Left kidney (tissue), 8 donors: ENCODE measurements around the gene LOXL4. TPM values are rescaled to one million over a fixed set of nuclear protein-coding genes. Genes with fewer than 3 reads are reported as not detected.

ENCODE experiments used
- DNase-seq: peaks from one replicate; pipeline ENCODE4 v3.0.0-alpha.2; 2013
- long read RNA-seq, 8 donors: transcript quantifications; one replicate each; lab custom pipeline, GENCODE V29; 2026
- polyA plus RNA-seq: library from polyadenylated mRNA; unstranded; fragments of 120-200 nt; gene quantifications from one replicate; pipeline ENCODE4 v1.2.1, GENCODE V29; 2013; ENCODE audit not compliant: insufficient read length

Gene LOXL4
- polyA plus RNA-seq: 3.7 TPM
- long read RNA-seq, donor 1, partial matches to known transcripts: 0 of 1 reads
- long read RNA-seq, donor 1, other reads (novel, unspliced or antisense): 0 of 1 reads
- long read RNA-seq, donor 2: 0 reads
- long read RNA-seq, donor 3: 0 reads
- long read RNA-seq, donor 4: 0 reads
- long read RNA-seq, donor 5: 0 reads
- long read RNA-seq, donor 6: 0 reads
- long read RNA-seq, donor 7: 0 reads
- long read RNA-seq, donor 8: 0 reads

GRCh38 chr10:98267894-98268693 lies at the start of gene LOXL4:
Gene LOXL4 (minus strand): TSS chr10:98268194. CDS start chr10:98263019, 5,175 bp downstream.
- no peak for DNase-seq

- no peak for DNase-seq
Measured at GRCh38 chr10:98316661-98317060, 48.7 kb upstream of the LOXL4 start.

DNA sequence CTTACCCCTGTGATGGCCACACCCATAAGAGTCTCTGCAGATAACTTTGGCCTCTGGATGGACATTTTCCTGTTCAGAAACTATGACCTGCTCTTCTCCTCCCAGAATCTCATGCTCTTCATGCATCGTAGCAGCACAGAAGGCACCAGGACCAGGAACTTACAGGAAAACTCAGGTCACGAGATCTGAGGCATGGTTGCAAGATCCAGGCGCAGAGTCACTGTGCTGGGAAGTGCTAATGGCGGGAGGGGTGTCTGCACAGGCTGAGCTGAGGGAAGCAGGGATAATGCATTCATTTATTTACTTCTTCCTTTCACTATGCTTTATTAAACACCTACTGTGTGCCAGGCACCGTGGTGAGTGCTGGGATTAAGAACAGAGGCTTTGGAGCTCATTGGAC lies 48.2 kb upstream of the LOXL4 start:
- DNase-seq: no peak

- DNase-seq: no peak
Measured at GRCh38 chr10:98314532-98315284, 46.7 kb upstream of the LOXL4 start.

DNA sequence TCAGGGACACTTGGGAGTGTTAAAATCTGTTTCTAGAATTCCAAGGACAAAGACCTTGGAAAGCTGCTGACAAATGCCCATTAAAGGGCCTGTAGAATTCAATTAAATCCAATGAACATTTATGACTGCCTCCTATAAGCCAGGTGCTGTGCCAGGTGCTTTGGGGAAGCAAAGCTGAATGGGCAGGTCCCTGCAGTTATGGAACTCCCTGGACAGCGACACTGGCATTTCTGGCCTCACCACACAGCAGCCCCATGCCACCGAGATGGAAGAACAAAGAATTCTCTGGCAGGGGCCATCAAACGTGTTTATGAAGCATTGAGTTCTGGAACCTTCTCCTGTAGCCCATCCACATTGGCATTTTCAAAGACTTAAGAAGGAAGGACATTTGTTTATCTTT lies 45.6 kb upstream of the LOXL4 start:
- DNase-seq: no peak

DNA sequence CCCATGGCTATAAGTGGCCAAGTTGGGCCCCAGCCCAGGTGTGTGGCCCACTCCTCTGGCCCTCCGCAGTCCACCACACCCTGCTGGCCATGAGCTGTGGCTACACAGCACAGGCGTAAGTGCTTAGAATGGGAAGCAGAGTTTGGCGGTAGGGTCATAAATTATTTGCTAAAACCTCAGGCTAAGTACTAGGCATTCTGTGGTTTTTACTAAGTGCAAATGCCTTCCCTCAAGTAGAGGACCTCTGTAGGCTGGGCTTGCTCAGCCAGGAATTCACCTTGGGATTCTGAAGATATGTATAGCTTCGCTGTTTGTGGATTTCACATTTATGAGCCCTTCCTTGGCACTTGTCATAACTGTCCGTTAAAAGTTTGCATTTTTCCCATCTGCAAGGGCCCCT lies 44.8 kb upstream of the LOXL4 start:
- DNase-seq: no peak

DNA sequence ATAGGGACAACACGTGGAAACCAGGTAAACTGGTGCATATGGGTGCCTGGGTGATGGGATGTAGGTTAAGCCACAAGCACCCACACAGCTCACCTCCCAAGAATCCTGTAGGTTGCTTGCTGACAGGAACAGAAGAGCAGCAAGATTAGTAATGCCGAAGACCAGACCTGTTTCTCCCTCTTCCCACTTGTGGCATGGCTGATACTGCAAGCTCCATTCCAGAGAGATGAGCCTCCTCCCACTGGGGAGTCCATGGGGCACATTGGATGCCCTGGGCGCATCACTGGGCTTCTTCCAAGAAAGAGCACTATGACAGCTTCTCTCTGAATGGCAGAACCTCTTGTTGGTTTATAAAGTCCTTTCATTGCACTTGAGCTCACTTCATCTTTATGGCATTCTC lies 44.4 kb upstream of the LOXL4 start:
- no peak for DNase-seq

DNA sequence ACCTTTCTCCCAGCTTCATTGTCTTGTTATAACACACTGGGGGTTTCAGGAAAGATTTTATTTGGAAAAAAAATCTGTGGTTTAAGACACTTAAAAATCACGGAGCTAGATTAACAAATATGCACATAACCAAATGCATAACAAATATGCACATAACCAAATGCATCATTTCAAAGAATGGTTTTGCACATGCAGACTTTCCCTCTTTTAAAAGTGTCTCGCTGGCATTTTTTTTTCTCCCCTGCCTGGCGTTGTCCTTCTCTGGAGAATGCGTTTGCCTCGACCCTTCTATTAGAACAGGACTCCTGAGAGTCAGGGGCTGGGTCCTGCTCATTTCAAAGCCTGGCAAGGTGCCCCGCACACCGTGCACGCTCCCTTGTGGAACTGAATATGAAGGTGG lies 42.7 kb upstream of the LOXL4 start:
- DNase-seq: no peak

- DNase-seq: peak; percentile 67
Measured at GRCh38 chr10:98309366-98310355, 41.7 kb upstream of the LOXL4 start.

DNA sequence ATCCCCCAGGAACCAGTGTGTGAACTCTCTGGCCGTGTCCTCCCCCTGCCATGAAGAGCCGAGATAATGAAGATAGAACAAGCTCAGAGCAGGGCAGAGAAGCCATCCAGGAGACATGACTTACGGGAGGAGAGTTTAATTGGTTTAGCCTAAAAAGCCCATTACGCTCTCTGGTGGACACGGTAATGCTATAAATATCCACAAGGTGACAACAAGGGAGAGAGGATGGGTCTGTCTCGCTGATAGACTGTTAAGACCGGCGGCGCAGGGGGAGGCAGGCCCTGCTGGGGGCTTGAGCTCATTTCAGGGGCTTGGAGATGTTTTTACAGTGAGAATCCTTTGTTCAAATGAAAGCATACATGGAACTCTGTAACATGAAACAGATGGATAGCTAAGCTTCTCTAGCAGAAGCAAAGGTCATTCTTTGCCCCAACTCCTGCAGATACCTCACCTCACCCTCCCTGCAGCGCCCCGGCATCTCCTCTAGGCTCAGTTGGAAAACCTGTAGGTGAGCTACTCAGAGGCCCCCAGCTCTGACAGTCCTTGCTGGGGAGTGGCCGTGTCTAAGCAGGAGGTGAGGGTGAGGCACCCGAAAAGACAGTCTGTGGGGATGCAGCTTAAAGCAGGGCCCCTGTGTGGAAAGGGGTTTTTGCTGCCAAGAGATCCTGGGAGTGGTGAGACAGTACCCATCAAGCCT lies 40.8 kb upstream of the LOXL4 start:
- peak; percentile 62 for DNase-seq

DNA sequence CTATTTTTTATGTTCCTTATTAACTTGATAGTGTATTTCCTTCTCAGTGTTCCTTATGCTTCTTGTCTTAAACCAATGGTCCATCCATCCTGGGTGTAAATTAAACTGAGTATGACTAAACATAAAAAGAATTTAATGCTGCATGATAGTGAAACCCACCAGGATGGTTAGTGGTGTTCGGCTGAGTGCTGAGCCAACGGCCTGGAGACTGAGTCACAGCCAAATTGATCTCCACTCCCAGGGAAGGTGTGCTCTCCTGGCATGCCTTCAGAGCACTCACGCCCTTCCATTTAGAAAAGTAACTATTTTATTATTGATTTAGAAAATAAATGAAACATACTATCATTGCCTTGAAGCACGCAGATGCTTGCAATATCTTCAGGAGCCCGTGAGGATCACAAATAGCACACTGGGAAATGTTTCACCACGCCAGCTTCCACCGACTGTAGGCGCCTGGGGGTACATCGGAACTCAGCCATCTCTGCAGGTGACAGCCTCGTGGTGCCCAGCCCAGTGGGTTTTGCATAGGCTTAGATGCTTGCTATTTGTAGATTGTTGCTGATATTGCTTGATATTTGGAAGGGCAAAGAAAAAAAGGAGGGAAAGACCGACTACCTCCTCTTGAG lies 40.0 kb upstream of the LOXL4 start:
- DNase-seq: no peak

DNA sequence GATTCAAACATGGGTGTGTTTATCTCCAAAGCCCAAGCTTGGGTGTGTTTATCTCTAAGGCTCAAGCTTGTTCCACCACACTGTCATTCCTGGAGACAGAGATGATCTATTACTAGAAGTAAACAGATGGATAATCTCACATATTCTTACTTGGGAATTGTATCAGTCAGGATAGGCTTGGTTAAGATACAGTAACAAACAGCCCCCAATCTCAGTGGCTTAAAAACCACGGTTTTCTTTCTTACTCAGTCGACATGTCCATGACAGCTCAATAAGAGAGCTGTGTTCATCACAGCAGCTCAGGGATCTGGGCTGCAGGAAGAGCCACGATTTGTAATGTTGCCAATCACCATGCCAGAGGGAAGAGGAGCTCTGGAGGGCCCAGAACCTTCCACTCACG lies 38.5 kb upstream of the LOXL4 start:
- no peak for DNase-seq

DNA sequence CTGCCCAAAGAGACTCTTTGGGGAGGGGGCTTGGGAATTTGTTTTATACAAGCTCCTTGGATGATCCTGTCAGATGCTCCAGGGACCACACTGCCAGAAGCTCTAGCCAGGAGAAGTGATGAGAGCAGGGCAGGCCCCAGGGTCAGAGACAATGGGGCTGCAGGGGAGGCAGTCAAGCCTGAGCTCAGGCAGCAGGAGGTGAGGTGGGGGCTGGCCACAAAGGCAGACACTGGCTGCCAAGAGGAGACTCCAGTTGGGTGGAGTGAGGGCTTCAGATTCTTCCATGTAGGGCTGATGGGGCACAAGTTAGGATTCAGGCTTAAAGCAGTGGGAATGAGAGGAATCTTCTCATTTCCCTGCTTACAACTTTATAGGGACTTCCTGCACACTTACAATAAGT lies 35.6 kb upstream of the LOXL4 start:
- no peak for DNase-seq

- no peak for DNase-seq
Measured at GRCh38 chr10:98302741-98303365, 34.9 kb upstream of the LOXL4 start.

- DNase-seq: no peak
Measured at GRCh38 chr10:98301664-98302319, 33.8 kb upstream of the LOXL4 start.

DNA sequence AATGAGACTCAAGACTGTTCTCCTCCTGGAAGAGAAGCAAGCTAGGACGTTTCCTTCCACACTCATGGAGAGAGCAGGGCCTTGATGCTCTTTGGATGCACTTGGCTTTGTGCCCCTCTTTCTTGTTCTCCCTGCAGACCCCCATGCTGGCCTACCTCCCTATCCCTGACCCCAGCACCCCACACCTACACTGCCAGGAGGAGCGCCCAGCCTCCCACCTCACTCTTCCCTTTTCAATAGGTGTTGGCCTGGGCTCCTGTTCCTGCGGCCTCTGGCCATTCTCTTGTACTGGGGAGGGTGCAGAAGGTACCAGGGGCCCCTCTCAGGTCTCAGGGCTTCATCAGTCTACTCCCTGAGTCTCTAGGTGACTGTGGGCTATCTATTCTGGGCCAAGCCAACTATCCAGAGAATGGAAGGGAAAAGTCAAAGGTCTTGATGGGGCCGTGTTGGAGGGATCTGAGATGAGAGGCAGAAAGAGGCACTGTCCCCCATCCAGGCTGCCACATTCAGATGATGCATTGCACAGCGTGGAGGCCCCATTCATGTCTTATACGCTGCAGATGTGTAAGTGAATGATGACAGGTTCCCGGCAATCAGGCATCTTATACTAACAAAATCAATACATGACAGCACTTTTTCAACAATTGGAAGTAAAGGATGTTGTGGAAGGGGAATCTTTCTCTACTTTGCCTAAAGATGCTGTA lies 32.7 kb upstream of the LOXL4 start:
- no peak for DNase-seq

GRCh38 chr10:98299341-98299740 lies 31.3 kb upstream of the LOXL4 start:
- no peak for DNase-seq

- DNase-seq: no peak
Measured at GRCh38 chr10:98296524-98296923, 28.5 kb upstream of the LOXL4 start.

DNA sequence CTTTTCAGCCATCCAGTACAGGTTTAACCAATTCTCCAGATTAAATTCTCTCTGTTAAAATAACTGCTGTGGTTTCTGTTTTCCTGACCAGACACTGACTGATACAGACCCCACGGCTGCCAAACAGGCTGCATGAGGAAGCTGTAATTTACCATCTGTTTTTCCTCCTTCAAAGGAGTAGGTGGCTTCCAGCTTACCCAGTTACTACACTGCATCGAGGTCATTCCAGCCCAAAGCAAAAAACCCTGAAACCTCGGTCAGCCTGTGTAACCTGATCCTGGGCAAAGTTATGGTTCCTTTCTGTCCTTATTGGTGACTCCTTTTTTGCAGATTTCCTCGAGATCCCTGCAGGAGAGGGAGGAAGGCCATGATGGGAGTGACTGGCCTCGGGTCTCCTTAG lies 27.9 kb upstream of the LOXL4 start:
- DNase-seq: no peak
